GM23248 (cell line): ENCODE data around the gene KIF13A. TPM values are rescaled to one million over a fixed set of nuclear protein-coding genes. Genes with fewer than 3 reads are reported as not detected.

Source experiments
- DNase-seq: peaks from one replicate; pipeline ENCODE4 v3.0.0-alpha.2; 2015
- H2AFZ ChIP-seq: fragments of 200-600 bp; sonication (generic); 2 replicates; pipeline ENCODE4 v1.6.1; 2016; ENCODE audit warnings: antibody characterized with exemption
- H3F3A ChIP-seq: fragments of 200-600 bp; sonication (generic); 2 replicates; pipeline ENCODE4 v1.6.1; 2016; ENCODE audit warnings: mild to moderate bottlenecking, antibody characterized with exemption, mixed run types; ENCODE audit not compliant: insufficient read depth
- H3K27ac ChIP-seq: fragments of 200-600 bp; sonication (generic); 2 replicates; pipeline ENCODE4 v1.5.1; 2016; ENCODE audit warnings: mild to moderate bottlenecking
- H3K27me3 ChIP-seq: fragments of 200-600 bp; sonication (generic); replicated peaks from 2 replicates; pipeline ENCODE4 v1.6.1; 2016; ENCODE audit warnings: mild to moderate bottlenecking; ENCODE audit not compliant: insufficient read depth
- H3K36me3 ChIP-seq: fragments of 200-600 bp; sonication (generic); 2 replicates; pipeline ENCODE4 v1.6.1; 2016; ENCODE audit warnings: low read depth, mild to moderate bottlenecking
- H3K4me1 ChIP-seq: fragments of 200-600 bp; sonication (generic); 2 replicates; pipeline ENCODE4 v1.6.1; 2016; ENCODE audit warnings: mild to moderate bottlenecking; ENCODE audit not compliant: insufficient read depth
- H3K4me2 ChIP-seq: fragments of 200-600 bp; sonication (generic); one replicate; pipeline ENCODE4 v1.6.1; 2016; ENCODE audit warnings: mild to moderate bottlenecking; ENCODE audit not compliant: unreplicated experiment
- H3K4me3 ChIP-seq: fragments of 200-600 bp; sonication (generic); 2 replicates; pipeline ENCODE4 v1.5.1; 2016; ENCODE audit warnings: mild to moderate bottlenecking
- H3K79me2 ChIP-seq: fragments of 200-600 bp; sonication (generic); 2 replicates; pipeline ENCODE4 v1.6.1; 2016; ENCODE audit warnings: mild to moderate bottlenecking; ENCODE audit not compliant: insufficient read depth
- H3K9ac ChIP-seq: fragments of 200-600 bp; sonication (generic); 2 replicates; pipeline ENCODE4 v1.6.1; 2016; ENCODE audit warnings: mild to moderate bottlenecking
- H3K9me2 ChIP-seq: fragments of 200-600 bp; sonication (generic); 2 replicates; pipeline ENCODE4 v1.6.1; 2016; ENCODE audit warnings: mixed run types, mild to moderate bottlenecking, moderate library complexity; ENCODE audit not compliant: insufficient read depth
- H3K9me3 ChIP-seq: fragments of 200-600 bp; sonication (generic); one replicate; pipeline ENCODE4 v1.6.1; 2017; ENCODE audit warnings: low read depth
- H4K20me1 ChIP-seq: fragments of 200-600 bp; sonication (generic); 2 replicates; pipeline ENCODE4 v1.6.0; 2016; ENCODE audit not compliant: insufficient read depth
- EZH2 ChIP-seq: fragments of 200-600 bp; sonication (generic); IDR thresholded peaks from 2 replicates; pipeline ENCODE4 v1.6.1; 2018; ENCODE audit warnings: antibody characterized with exemption, mild to moderate bottlenecking; ENCODE audit not compliant: insufficient read depth, poor library complexity, severe bottlenecking
- EZH2phosphoT487 ChIP-seq: fragments of 200-600 bp; sonication (generic); IDR thresholded peaks from 2 replicates; pipeline ENCODE4 v1.6.1; 2018; ENCODE audit warnings: antibody characterized with exemption, moderate library complexity, mild to moderate bottlenecking, low read depth; ENCODE audit not compliant: insufficient read depth
- WGBS, 2 experiments: methylation state at CpG; one replicate each; pipeline ENCODE4 v1.1.6; 2015 to 2017; ENCODE audit warnings: low lambda C conversion rate in 2 of 2, low coverage in 1 of 2; ENCODE audit errors: missing lambda C conversion rate in 2 of 2; 5-methylcytosine and 5-hydroxymethylcytosine counted together
- in situ Hi-C: fragments of 300-500 bp; cut with MboI; formaldehyde crosslinking; loops from 2 replicates; pipeline ENCODE4 v1.15.0; 2020
- polyA plus RNA-seq: library from polyadenylated mRNA; unstranded; fragments of >200 nt; fragmentation: Nextera tagmentation; extraction: Ambion mirVana; gene quantifications from 2 replicates; pipeline ENCODE4 v1.2.1, GENCODE V29; 2016
- total RNA-seq: library from RNA; depleted of rRNA; stranded (reverse); fragments of >200 nt; shearing (Covaris generic); gene quantifications from 2 replicates; pipeline ENCODE4 v1.2.3, GENCODE V29; 2014

KIF13A gene
- total and polyA plus RNA-seq, 2 experiments from 2014 or later, result 5.0 to 46.0 TPM

DNA sequence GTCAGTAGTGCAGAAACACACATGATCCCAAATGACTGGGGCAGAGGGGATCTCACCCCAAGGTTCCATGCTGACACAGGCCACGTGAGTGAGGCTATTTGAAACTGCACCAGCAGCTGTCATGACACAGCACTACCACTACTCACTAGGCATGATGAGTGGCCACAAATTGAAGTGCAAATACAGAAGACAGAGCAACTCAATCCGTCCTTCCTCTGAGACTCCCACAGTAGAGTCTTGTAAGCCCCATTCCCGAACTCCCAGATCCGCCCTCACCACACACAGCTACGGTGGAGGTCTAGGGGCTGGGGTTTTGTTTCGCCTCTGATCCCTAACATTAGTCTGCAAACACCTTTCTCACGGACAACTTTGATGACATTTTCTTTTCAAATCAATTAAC lies 167.4 kb downstream of the KIF13A start:
- H3K36me3 ChIP-seq, result peaks cover 16% of the 10 kb centered on the region; the same call in 1 of the 2 replicates
- no peaks in the 10 kb centered on the region for H3K27me3 ChIP-seq
- H3K9me3 ChIP-seq, result no peaks in the 10 kb centered on the region
- H2AFZ ChIP-seq, result no peak overlapping the region
- no peaks in the 10 kb centered on the region for H3F3A ChIP-seq
- H3K79me2 ChIP-seq, result no peaks in the 10 kb centered on the region
- no peak overlapping the region for H3K4me3 ChIP-seq
- no peaks in the 10 kb centered on the region for H4K20me1 ChIP-seq
- no peak for DNase-seq
- WGBS, 2 experiments, result 86 to 95% methylated on average over 7 of the region's 7 CpGs
- no peak overlapping the region for H3K27ac ChIP-seq
- TF ChIP-seq EZH2phosphoT487, result no peak
- no peak for TF ChIP-seq EZH2
- H3K4me2 ChIP-seq, result no peak overlapping the region
- no peak overlapping the region for H3K9ac ChIP-seq
- H3K4me1 ChIP-seq, result no peaks in the 10 kb centered on the region
- in situ Hi-C loops, result no loop called here
- no peaks in the 10 kb centered on the region for H3K9me2 ChIP-seq

DNA sequence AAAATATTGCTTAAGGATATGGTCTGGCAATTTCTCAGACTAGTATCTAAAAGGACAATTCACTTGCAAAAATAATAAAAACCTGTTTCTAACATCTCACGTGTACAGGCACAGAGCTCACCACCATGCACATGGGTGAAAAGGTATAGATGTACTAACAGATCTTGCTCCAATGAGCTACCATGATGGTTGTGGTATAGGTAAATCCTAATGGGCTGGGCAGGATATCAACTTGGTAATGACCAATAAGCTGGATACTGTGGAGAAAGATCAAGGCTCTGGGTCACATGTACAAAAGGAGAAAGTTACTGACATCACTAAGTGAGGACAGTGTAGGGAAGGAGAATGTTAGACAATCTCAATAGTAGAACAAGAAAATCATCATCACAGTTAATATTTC lies 169.7 kb downstream of the KIF13A start:
- no peaks in the 10 kb centered on the region for H3K9me2 ChIP-seq
- H3K4me3 ChIP-seq, result no peak overlapping the region
- H3F3A ChIP-seq, result no peaks in the 10 kb centered on the region
- in situ Hi-C loops, result no loop called here
- H3K79me2 ChIP-seq, result no peaks in the 10 kb centered on the region
- H3K27me3 ChIP-seq, result no peaks in the 10 kb centered on the region
- no peaks in the 10 kb centered on the region for H4K20me1 ChIP-seq
- WGBS, 2 experiments, result 96 to 97% methylated on average over 1 of the region's 1 CpG
- no peaks in the 10 kb centered on the region for H3K4me1 ChIP-seq
- peaks cover 22% of the 10 kb centered on the region for H3K36me3 ChIP-seq
- H3K4me2 ChIP-seq, result no peak overlapping the region
- no peak for TF ChIP-seq EZH2
- TF ChIP-seq EZH2phosphoT487, result no peak
- H3K9me3 ChIP-seq, result no peaks in the 10 kb centered on the region
- DNase-seq, result no peak
- H2AFZ ChIP-seq, result no peak overlapping the region
- H3K9ac ChIP-seq, result no peak overlapping the region
- no peak overlapping the region for H3K27ac ChIP-seq

DNA sequence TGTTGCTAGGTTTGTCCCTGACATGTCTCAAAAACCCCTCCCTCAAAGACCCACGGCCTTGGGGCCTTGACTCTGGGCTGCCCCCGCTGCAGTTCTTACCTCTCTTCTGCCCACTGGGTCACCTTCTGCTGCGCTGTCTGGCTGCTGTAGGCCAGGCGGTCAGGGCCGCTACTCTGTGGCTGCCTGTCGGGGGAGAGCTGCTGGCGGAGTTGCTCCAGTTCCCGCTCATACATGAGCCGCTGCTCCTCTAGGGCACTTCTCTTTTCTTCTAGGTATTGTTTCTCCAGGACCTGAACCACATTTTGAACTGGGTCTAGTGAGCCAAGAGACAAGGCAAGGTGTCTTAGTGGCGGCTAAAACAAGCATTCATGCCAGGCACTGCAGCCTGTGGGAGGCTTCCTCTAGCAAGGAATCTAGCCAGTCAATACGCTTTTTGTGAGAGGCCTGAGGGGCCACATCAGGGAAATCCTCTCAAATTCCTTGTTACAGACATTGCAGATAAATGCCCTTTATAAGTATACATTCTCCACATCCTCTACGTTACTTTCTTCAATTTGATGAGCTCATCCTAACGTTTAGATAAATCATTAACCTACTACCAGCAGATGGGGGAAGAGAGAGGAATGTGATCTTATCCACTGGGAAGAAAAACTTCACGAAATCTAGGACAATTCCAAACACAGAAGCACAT lies 170.4 kb downstream of the KIF13A start:
- no peaks in the 10 kb centered on the region for H4K20me1 ChIP-seq
- no peak overlapping the region for H3K9ac ChIP-seq
- in situ Hi-C loops, result no loop called here
- no peaks in the 10 kb centered on the region for H3F3A ChIP-seq
- H3K79me2 ChIP-seq, result no peaks in the 10 kb centered on the region
- no peak overlapping the region for H3K4me3 ChIP-seq
- TF ChIP-seq EZH2phosphoT487, result no peak
- no peak for TF ChIP-seq EZH2
- H3K27ac ChIP-seq, result no peak overlapping the region
- WGBS, 2 experiments, result 86% methylated on average over 14 of the region's 14 CpGs
- no peaks in the 10 kb centered on the region for H3K27me3 ChIP-seq
- H3K9me2 ChIP-seq, result no peaks in the 10 kb centered on the region
- DNase-seq, result peak; percentile 23
- no peaks in the 10 kb centered on the region for H3K9me3 ChIP-seq
- H3K36me3 ChIP-seq, result peaks cover 27% of the 10 kb centered on the region
- H3K4me2 ChIP-seq, result no peak overlapping the region
- H3K4me1 ChIP-seq, result no peaks in the 10 kb centered on the region
- no peak overlapping the region for H2AFZ ChIP-seq

DNA sequence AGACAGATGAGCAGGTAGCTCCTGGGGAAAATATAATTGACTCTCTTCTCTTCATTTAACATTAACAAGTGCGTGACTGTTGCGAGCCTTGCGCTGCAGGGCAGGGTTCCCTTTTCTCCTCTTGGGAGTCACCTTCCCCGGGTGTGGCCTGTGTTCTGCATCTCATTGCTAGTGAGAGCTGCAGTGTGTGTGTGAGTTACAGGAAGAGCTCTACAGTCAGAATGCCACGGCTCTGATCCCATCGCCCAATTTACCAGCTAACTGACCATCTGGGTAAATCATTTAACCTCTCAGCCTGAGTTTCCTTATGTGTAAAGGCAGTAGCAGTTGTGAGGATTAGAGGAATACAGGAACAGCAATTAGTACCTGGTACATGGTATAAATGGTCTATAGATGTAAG lies 173.9 kb downstream of the KIF13A start:
- no peaks in the 10 kb centered on the region for H3K79me2 ChIP-seq
- H3K9me2 ChIP-seq, result no peaks in the 10 kb centered on the region
- peaks cover 26% of the 10 kb centered on the region for H3K36me3 ChIP-seq
- no peak overlapping the region for H3K4me2 ChIP-seq
- no peak overlapping the region for H3K4me3 ChIP-seq
- TF ChIP-seq EZH2, result no peak
- TF ChIP-seq EZH2phosphoT487, result no peak
- H2AFZ ChIP-seq, result no peak overlapping the region
- H3F3A ChIP-seq, result no peaks in the 10 kb centered on the region
- H3K27me3 ChIP-seq, result no peaks in the 10 kb centered on the region
- no peak for DNase-seq
- WGBS, 2 experiments, result 96 to 98% methylated on average over 6 of the region's 6 CpGs
- no peak overlapping the region for H3K9ac ChIP-seq
- no peaks in the 10 kb centered on the region for H4K20me1 ChIP-seq
- H3K4me1 ChIP-seq, result no peaks in the 10 kb centered on the region
- in situ Hi-C loops, result no loop called here
- H3K9me3 ChIP-seq, result no peaks in the 10 kb centered on the region
- no peak overlapping the region for H3K27ac ChIP-seq

DNA sequence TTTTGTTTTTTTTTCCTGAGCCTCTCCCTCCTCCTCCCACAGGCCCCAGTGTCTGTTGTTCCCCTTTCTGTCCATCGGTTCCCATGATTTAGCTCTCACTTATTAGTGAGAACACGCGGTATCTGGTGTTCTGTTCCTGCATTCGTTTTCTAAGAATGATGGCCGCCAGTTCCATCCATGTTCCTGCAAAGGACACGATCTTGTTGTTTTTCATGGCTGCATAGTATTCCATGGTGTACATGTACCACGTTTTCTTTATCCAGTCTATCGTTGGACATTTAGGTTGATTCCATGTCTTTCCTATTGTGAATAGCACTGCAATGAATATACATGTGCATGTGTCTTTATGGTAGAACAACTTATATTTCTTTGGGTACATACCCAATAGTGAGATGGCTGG lies 175.1 kb downstream of the KIF13A start:
- TF ChIP-seq EZH2 (no peak), EZH2phosphoT487 (no peak)
- H3K9me3 ChIP-seq, result no peaks in the 10 kb centered on the region
- H3K27me3 ChIP-seq, result no peaks in the 10 kb centered on the region
- H3K4me2 ChIP-seq, result no peak overlapping the region
- H2AFZ ChIP-seq, result no peak overlapping the region
- H3K4me3 ChIP-seq, result no peak overlapping the region
- no peaks in the 10 kb centered on the region for H4K20me1 ChIP-seq
- no peaks in the 10 kb centered on the region for H3K4me1 ChIP-seq
- no peaks in the 10 kb centered on the region for H3F3A ChIP-seq
- no peaks in the 10 kb centered on the region for H3K9me2 ChIP-seq
- no peak overlapping the region for H3K9ac ChIP-seq
- no peak overlapping the region for H3K27ac ChIP-seq
- no peak for DNase-seq
- peaks cover 31% of the 10 kb centered on the region for H3K36me3 ChIP-seq
- WGBS, 2 experiments, result 96 to 98% methylated on average over 8 of the region's 8 CpGs
- in situ Hi-C loops, result no loop called here
- no peaks in the 10 kb centered on the region for H3K79me2 ChIP-seq
